GM12891 (cell line): ENCODE measurements around the gene STYXL2.

ENCODE experiments used
- PAX5 ChIP-seq: IDR thresholded peaks from 2 replicates; pipeline ENCODE4 v1.6.1; 2011; ENCODE audit warnings: low read length, moderate library complexity, mild to moderate bottlenecking; ENCODE audit not compliant: insufficient read depth, severe bottlenecking
- POLR2A ChIP-seq: IDR thresholded peaks from 2 replicates; pipeline ENCODE4 v1.6.1; 2011; ENCODE audit warnings: low read depth, low read length, control low read depth
- POLR2AphosphoS5 ChIP-seq: IDR thresholded peaks from 2 replicates; pipeline ENCODE4 v1.6.1; 2011; ENCODE audit warnings: low read depth, low read length, control low read depth
- POU2F2 ChIP-seq: IDR thresholded peaks from 2 replicates; pipeline ENCODE4 v1.6.1; 2011; ENCODE audit warnings: low read depth, mild to moderate bottlenecking, control low read depth, low read length, moderate library complexity
- SPI1 ChIP-seq: IDR thresholded peaks from 2 replicates; pipeline ENCODE4 v1.6.1; 2011; ENCODE audit warnings: low read depth, low read length, control low read depth
- TAF1 ChIP-seq: IDR thresholded peaks from 2 replicates; pipeline ENCODE4 v1.6.1; 2011; ENCODE audit warnings: low read depth, low read length, control low read depth

- no peak for TF ChIP-seq POLR2AphosphoS5
- no peak for TF ChIP-seq SPI1
- TF ChIP-seq POLR2A: no peak
- TF ChIP-seq TAF1: no peak
- TF ChIP-seq PAX5: no peak
- TF ChIP-seq POU2F2: no peak
Observed at GRCh38 chr1:167067904-167068303, 26.0 kb upstream of the STYXL2 start.
